Endothelial cell (in vitro differentiated cells): ENCODE data around the gene ZNF607. TPM values are rescaled to one million over a fixed set of nuclear protein-coding genes. Genes with fewer than 3 reads are reported as not detected.

Experiments
- DNase-seq: peaks from one replicate; pipeline ENCODE4 v3.0.0; 2021; ENCODE audit warnings: low spot score
- H3K27ac Mint-ChIP-seq: one replicate; pipeline ENCODE4 v1.8.0; 2021; ENCODE audit warnings: mixed read lengths, inconsistent platforms; ENCODE audit not compliant: unreplicated experiment
- H3K27me3 Mint-ChIP-seq: one replicate; pipeline ENCODE4 v1.8.0; 2021; ENCODE audit warnings: mild to moderate bottlenecking, moderate library complexity, mixed read lengths, inconsistent platforms; ENCODE audit not compliant: unreplicated experiment
- H3K36me3 Mint-ChIP-seq: one replicate; pipeline ENCODE4 v1.8.0; 2021; ENCODE audit warnings: mild to moderate bottlenecking, low read depth, mixed read lengths, inconsistent platforms; ENCODE audit not compliant: unreplicated experiment
- H3K4me1 Mint-ChIP-seq: one replicate; pipeline ENCODE4 v1.8.0; 2021; ENCODE audit warnings: mild to moderate bottlenecking, mixed read lengths, inconsistent platforms; ENCODE audit not compliant: unreplicated experiment
- H3K4me3 Mint-ChIP-seq: one replicate; pipeline ENCODE4 v1.8.0; 2021; ENCODE audit warnings: mild to moderate bottlenecking, mixed read lengths, inconsistent platforms; ENCODE audit not compliant: unreplicated experiment
- H3K9me3 Mint-ChIP-seq: one replicate; pipeline ENCODE4 v1.8.0; 2021; ENCODE audit warnings: mixed read lengths, inconsistent platforms; ENCODE audit not compliant: unreplicated experiment
- CTCF ChIP-seq: fragments of 200-600 bp; sonication (generic); IDR thresholded peaks from one replicate; pipeline ENCODE4 v1.5.0; 2021; ENCODE audit warnings: antibody characterized with exemption; ENCODE audit not compliant: unreplicated experiment
- total RNA-seq: library from RNA; stranded (reverse); fragmentation: NEBNext Ultra II Directional; extraction: Animal tissue kit (Norgen Biotek cat#: 25700); gene quantifications from one replicate; pipeline ENCODE4 v1.2.1, GENCODE V29; 2021; ENCODE audit not compliant: unreplicated experiment

Gene ZNF607
- total RNA-seq, 1 donor from 2014 or later = 15.2 TPM

- Mint-ChIP-seq H3K9me3 (no peaks in the 10 kb centered on the region), H3K4me1 (no peaks in the 10 kb centered on the region), H3K27ac (no peak overlapping the region), H3K27me3 (no peaks in the 10 kb centered on the region), H3K36me3 (peaks cover 46% of the 10 kb centered on the region), H3K4me3 (no peak overlapping the region)
- no peak for DNase-seq
- TF ChIP-seq CTCF = no peak
Observed at GRCh38 chr19:37698216-37698615, 21.3 kb downstream of the ZNF607 start.

- no peak for DNase-seq
- H3K4me3 Mint-ChIP-seq = no peak overlapping the region
Observed at GRCh38 chr19:37695144-37695899, 24.2 kb downstream of the ZNF607 start.

GRCh38 chr19:37692956-37693620 lies 26.5 kb downstream of the ZNF607 start:
- peaks cover 16% of the 10 kb centered on the region for H3K36me3 Mint-ChIP-seq
- no peak for TF ChIP-seq CTCF
- peaks cover 2% of the 10 kb centered on the region for H3K27me3 Mint-ChIP-seq
- H3K4me1 Mint-ChIP-seq = peaks cover 3% of the 10 kb centered on the region
- H3K9me3 Mint-ChIP-seq = no peaks in the 10 kb centered on the region
- no peak overlapping the region for H3K4me3 Mint-ChIP-seq
- H3K27ac Mint-ChIP-seq = no peak overlapping the region
- no peak for DNase-seq

More at GRCh38 chr19:37695144-37695899, 24.2 kb downstream of the ZNF607 start:
- no peaks in the 10 kb centered on the region for H3K9me3 Mint-ChIP-seq
- H3K27me3 Mint-ChIP-seq = no peaks in the 10 kb centered on the region
- H3K4me1 Mint-ChIP-seq = peaks cover 3% of the 10 kb centered on the region
- peaks cover 32% of the 10 kb centered on the region for H3K36me3 Mint-ChIP-seq
- no peak overlapping the region for H3K27ac Mint-ChIP-seq
- TF ChIP-seq CTCF = no peak

- peaks cover 2% of the 10 kb centered on the region for H3K27me3 Mint-ChIP-seq
- TF ChIP-seq CTCF = no peak
Observed at GRCh38 chr19:37691881-37692504, 27.6 kb downstream of the ZNF607 start.

More at GRCh38 chr19:37691881-37692504, 27.6 kb downstream of the ZNF607 start:
- peak overlapping the region; percentile 42 for H3K27ac Mint-ChIP-seq
- peak; percentile 76 for DNase-seq
- peaks cover 3% of the 10 kb centered on the region for H3K4me1 Mint-ChIP-seq
- H3K4me3 Mint-ChIP-seq = peak overlapping the region; percentile 96
- no peaks in the 10 kb centered on the region for H3K9me3 Mint-ChIP-seq
- H3K36me3 Mint-ChIP-seq = peaks cover 12% of the 10 kb centered on the region
